ENCODE measurements around the gene SLC22A5.
"Not testable (repeated sequence)": the region's sequence is repeated elsewhere in the genome, so short reads cannot be mapped to it uniquely, and the experiment has no call there.

The SLC22A5 gene

GRCh38 chr5:132414634-132415378, 45.3 kb downstream of the SLC22A5 start:
- DNase-seq (ENCODE audit: low spot score), result no peak

- not testable (repeated sequence) for DNase-seq (ENCODE audit: low spot score)
Measured at GRCh38 chr5:132415516-132415915, 46.0 kb downstream of the SLC22A5 start.

- no peak for DNase-seq (ENCODE audit: low spot score)
Measured at GRCh38 chr5:132416306-132417009, 46.9 kb downstream of the SLC22A5 start.

GRCh38 chr5:132417010-132417439, 47.5 kb downstream of the SLC22A5 start:
- no peak for DNase-seq (ENCODE audit: low spot score)

- no peak for DNase-seq (ENCODE audit: low spot score)
Measured at GRCh38 chr5:132417461-132417860, 48.0 kb downstream of the SLC22A5 start.

- DNase-seq (ENCODE audit: low spot score), result no peak
Measured at GRCh38 chr5:132417889-132418485, 48.5 kb downstream of the SLC22A5 start.

- no peak for DNase-seq (ENCODE audit: low spot score)
Measured at GRCh38 chr5:132418881-132419280, 49.4 kb downstream of the SLC22A5 start.

- DNase-seq (ENCODE audit: low spot score), result peak; percentile 78
Measured at GRCh38 chr5:132419502-132420468, 50.3 kb downstream of the SLC22A5 start.

GRCh38 chr5:132420706-132421272, 51.3 kb downstream of the SLC22A5 start:
- peak; percentile 59 for DNase-seq (ENCODE audit: low spot score)

GRCh38 chr5:132421462-132421861, 52.0 kb downstream of the SLC22A5 start:
- DNase-seq (ENCODE audit: low spot score), result no peak

GRCh38 chr5:132422720-132423437, 53.4 kb downstream of the SLC22A5 start:
- peak; percentile 40 for DNase-seq (ENCODE audit: low spot score)

GRCh38 chr5:132423438-132423898, 54.0 kb downstream of the SLC22A5 start:
- DNase-seq (ENCODE audit: low spot score), result no peak

GRCh38 chr5:132424167-132424880, 54.8 kb downstream of the SLC22A5 start:
- no peak for DNase-seq (ENCODE audit: low spot score)

GRCh38 chr5:132425009-132425937, 55.8 kb downstream of the SLC22A5 start:
- peak; percentile 84 for DNase-seq (ENCODE audit: low spot score)

GRCh38 chr5:132425975-132426524, 56.5 kb downstream of the SLC22A5 start:
- DNase-seq (ENCODE audit: low spot score), result no peak

- DNase-seq (ENCODE audit: low spot score), result peak; percentile 59
Measured at GRCh38 chr5:132426525-132427138, 57.1 kb downstream of the SLC22A5 start.

GRCh38 chr5:132427281-132428146, 58.0 kb downstream of the SLC22A5 start:
- peak; percentile 69 for DNase-seq (ENCODE audit: low spot score)

Data from germinal center (tissue), 1 donor.